IgD-negative memory B cell (primary cell): ENCODE data around the gene STT3B. TPM values are rescaled to one million over a fixed set of nuclear protein-coding genes. Genes with fewer than 3 reads are reported as not detected.
A peak's percentile ranks its signal among the peaks of the same experiment; 100 is the strongest.
"Not testable (repeated sequence)": the region's sequence is repeated elsewhere in the genome, so short reads cannot be mapped to it uniquely, and the experiment has no call there.

Experiments
- H3K27ac Mint-ChIP-seq, 3 donors: one replicate each; pipeline ENCODE4 v1.8.0; 2020 to 2022; ENCODE audit warnings: mild to moderate bottlenecking in 3 of 3, mixed read lengths in 3 of 3, moderate library complexity in 1 of 3
- H3K27me3 Mint-ChIP-seq: one replicate; pipeline ENCODE4 v1.8.0; 2021; ENCODE audit warnings: mixed read lengths
- H3K36me3 Mint-ChIP-seq: one replicate; pipeline ENCODE4 v1.8.0; 2020; ENCODE audit warnings: mild to moderate bottlenecking, mixed read lengths
- H3K4me1 Mint-ChIP-seq, 3 donors: one replicate each; pipeline ENCODE4 v1.8.0; 2020 to 2022; ENCODE audit warnings: mixed read lengths in 3 of 3, mild to moderate bottlenecking in 1 of 3
- H3K4me3 Mint-ChIP-seq, 4 donors: one replicate each; pipeline ENCODE4 v1.8.0; 2020 to 2022; ENCODE audit warnings: mild to moderate bottlenecking in 4 of 4, mixed read lengths in 4 of 4, moderate library complexity in 3 of 4
- H3K9me3 Mint-ChIP-seq, 3 donors: one replicate each; pipeline ENCODE4 v1.8.0; 2020 to 2021; ENCODE audit warnings: mixed read lengths in 3 of 3, mild to moderate bottlenecking in 1 of 3
- polyA plus RNA-seq: library from polyadenylated mRNA; unstranded; fragments of 300-500 nt; fragmentation: Illumina TruSeq; gene quantifications from one replicate; pipeline ENCODE4 v1.2.3, GENCODE V29; 2021

The STT3B gene
- polyA plus RNA-seq, 1 donor from 2014 or later, result 52.8 TPM

- H3K4me1 Mint-ChIP-seq, result peaks cover 3 to 17% (median 8%) of the 10 kb centered on the region in 3 donors
- H3K36me3 Mint-ChIP-seq, H3K9me3 Mint-ChIP-seq, H3K27ac Mint-ChIP-seq, H3K4me3 Mint-ChIP-seq: not testable (repeated sequence)
- H3K27me3 Mint-ChIP-seq, result peaks cover 16% of the 10 kb centered on the region
Observed at GRCh38 chr3:31506515-31506914, 26.2 kb upstream of the STT3B start.

- H3K27ac Mint-ChIP-seq, result no peak overlapping the region
Observed at GRCh38 chr3:31508452-31509146, 24.1 kb upstream of the STT3B start.

GRCh38 chr3:31509147-31509728 is 23.5 kb upstream of the STT3B start:
- peaks cover 15% of the 10 kb centered on the region for H3K27me3 Mint-ChIP-seq
- no peak overlapping the region for H3K27ac Mint-ChIP-seq
- no peak overlapping the region for H3K4me3 Mint-ChIP-seq
- peaks cover 3 to 17% (median 8%) of the 10 kb centered on the region in 3 donors for H3K4me1 Mint-ChIP-seq
- no peaks in the 10 kb centered on the region for H3K9me3 Mint-ChIP-seq
- no peaks in the 10 kb centered on the region for H3K36me3 Mint-ChIP-seq

More at GRCh38 chr3:31508452-31509146, 24.1 kb upstream of the STT3B start:
- H3K9me3 Mint-ChIP-seq, result no peaks in the 10 kb centered on the region
- H3K4me3 Mint-ChIP-seq, result no peak overlapping the region
- no peaks in the 10 kb centered on the region for H3K36me3 Mint-ChIP-seq
- peaks cover 3 to 17% (median 8%) of the 10 kb centered on the region in 3 donors for H3K4me1 Mint-ChIP-seq
- H3K27me3 Mint-ChIP-seq, result peaks cover 15% of the 10 kb centered on the region

DNA sequence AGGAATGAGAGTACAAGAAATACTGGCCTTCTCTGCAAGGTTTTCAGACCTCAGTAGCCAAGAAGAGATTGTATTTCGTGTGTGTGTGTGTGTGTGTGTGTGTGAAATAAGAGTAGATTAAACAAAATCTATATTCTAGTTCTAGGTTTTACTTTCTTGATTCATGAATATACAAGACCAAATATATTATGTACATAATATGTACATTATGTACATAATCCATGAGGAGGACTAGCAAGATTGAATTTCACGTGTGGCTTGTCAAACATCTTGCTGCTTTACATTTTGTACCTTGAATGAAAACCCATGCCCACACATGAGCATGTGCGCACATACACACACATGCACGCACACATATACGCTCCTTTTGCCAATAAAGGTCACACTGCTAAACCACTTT is 18.2 kb upstream of the STT3B start:
- Mint-ChIP-seq H3K27me3 (peaks cover 4% of the 10 kb centered on the region), H3K36me3 (no peaks in the 10 kb centered on the region), H3K27ac (no peak overlapping the region), H3K9me3 (peaks cover 0 to 3% (median 0%) of the 10 kb centered on the region in 3 donors), H3K4me3 (no peak overlapping the region), H3K4me1 (no peaks in the 10 kb centered on the region)

GRCh38 chr3:31515486-31516284 is 17.0 kb upstream of the STT3B start:
- H3K27me3 Mint-ChIP-seq, result peaks cover 1% of the 10 kb centered on the region
- no peak overlapping the region for H3K27ac Mint-ChIP-seq
- H3K4me1 Mint-ChIP-seq, result no peaks in the 10 kb centered on the region
- H3K4me3 Mint-ChIP-seq, result no peak overlapping the region
- H3K9me3 Mint-ChIP-seq, result peaks cover 0 to 3% (median 0%) of the 10 kb centered on the region in 3 donors
- no peaks in the 10 kb centered on the region for H3K36me3 Mint-ChIP-seq

DNA sequence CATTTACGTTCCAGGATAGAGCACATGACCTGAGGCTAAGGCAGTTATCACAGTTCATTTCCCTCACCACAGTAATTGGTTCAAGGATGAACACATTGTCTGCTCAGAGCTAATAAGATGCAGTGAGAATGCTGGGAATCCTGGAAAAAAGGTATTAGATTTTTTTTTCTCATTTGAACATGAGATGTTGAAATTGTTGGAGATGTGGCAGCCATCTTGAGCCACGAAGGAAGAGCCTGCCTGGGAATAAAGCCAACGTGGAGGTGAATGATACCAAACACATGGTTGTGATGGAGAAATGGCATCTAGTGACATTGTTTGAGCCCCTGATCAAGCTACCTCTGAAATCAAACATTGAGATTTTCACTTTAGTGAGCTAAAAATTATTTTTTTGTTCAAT is 16.0 kb upstream of the STT3B start:
- Mint-ChIP-seq H3K4me1 (no peaks in the 10 kb centered on the region), H3K27ac (no peak overlapping the region), H3K36me3 (no peaks in the 10 kb centered on the region), H3K9me3 (peaks cover 0 to 3% (median 0%) of the 10 kb centered on the region in 3 donors), H3K4me3 (no peak overlapping the region), H3K27me3 (peaks cover 1% of the 10 kb centered on the region)

DNA sequence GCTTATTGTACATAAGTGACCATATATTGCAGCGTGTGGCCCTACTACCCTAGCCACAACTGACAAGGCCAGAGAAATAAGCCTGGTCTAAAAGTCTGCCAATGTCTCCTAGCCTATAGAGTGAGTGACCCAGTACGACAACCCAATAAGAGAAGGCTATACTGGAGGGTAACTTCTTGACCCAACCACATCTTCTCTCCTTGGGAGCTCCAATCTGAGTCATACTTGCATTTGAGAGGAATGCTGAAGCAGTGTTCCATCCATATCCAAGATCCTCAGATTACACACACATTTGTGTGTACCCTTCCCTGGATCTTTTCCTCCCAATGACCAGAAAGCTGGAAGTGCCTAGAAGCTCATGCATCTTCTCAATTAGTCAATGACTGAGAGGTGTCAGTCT is 11.3 kb upstream of the STT3B start:
- peaks cover 4 to 7% (median 6%) of the 10 kb centered on the region in 3 donors for H3K4me1 Mint-ChIP-seq
- H3K27me3 Mint-ChIP-seq, result no peaks in the 10 kb centered on the region
- peaks cover 1 to 3% (median 3%) of the 10 kb centered on the region in 3 donors for H3K9me3 Mint-ChIP-seq
- no peaks in the 10 kb centered on the region for H3K36me3 Mint-ChIP-seq
- no peak overlapping the region for H3K4me3 Mint-ChIP-seq
- no peak overlapping the region for H3K27ac Mint-ChIP-seq

GRCh38 chr3:31522152-31522551 is 10.6 kb upstream of the STT3B start:
- H3K9me3 Mint-ChIP-seq, result peaks cover 1 to 3% (median 3%) of the 10 kb centered on the region in 3 donors
- peak overlapping the region in 1 of 3 donors; percentile 16 for H3K27ac Mint-ChIP-seq
- H3K4me3 Mint-ChIP-seq, result peak overlapping the region in 1 of 4 donors; percentile 23
- no peaks in the 10 kb centered on the region for H3K36me3 Mint-ChIP-seq
- peaks cover 1% of the 10 kb centered on the region for H3K27me3 Mint-ChIP-seq
- H3K4me1 Mint-ChIP-seq, result peaks cover 4 to 7% (median 6%) of the 10 kb centered on the region in 3 donors

DNA sequence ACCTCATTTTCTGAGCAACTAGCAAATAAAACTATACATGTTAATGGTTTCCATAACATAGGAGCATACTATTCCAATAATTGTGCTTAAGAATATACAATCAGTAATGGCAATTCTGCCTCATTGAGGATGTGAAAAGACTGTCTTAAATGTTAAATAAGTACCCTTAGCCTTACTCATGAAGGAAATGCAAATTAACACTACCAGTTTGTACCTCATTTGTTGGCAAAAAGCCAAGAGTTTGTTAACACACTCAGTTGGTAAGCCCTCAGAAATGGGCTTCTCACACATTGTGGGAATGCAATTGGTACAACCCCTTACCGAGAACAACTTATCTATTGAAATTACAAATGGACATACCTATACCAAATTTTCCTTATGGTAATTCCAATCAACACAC is 9.2 kb upstream of the STT3B start:
- Mint-ChIP-seq H3K27ac (no peak overlapping the region), H3K27me3 (peaks cover 1% of the 10 kb centered on the region)

DNA sequence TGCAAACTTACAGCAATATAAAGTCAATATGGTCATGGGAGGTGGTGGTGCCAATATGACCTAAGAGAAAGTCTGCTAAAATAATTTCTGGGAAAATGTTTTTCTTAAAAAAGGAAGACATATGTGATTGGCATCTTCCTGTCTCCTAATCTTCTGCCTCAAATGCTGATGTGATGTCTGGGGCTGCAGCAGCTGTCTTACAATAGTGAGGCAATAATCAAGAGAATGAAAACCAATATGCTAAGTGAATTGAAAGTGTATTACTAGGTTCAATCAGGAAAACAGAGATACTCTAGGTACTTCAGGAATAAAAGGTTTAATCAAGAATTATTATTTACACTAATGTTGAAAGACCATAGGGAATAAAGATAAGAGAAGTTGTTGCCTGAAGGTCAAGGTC is 7.2 kb upstream of the STT3B start:
- Mint-ChIP-seq H3K36me3 (no peaks in the 10 kb centered on the region), H3K4me1 (peaks cover 4 to 7% (median 6%) of the 10 kb centered on the region in 3 donors), H3K27ac (no peak overlapping the region), H3K9me3 (peaks cover 0 to 3% (median 1%) of the 10 kb centered on the region in 3 donors), H3K4me3 (no peak overlapping the region), H3K27me3 (peaks cover 1% of the 10 kb centered on the region)

More for the DNA sequence above, 9.2 kb upstream of the STT3B start:
- Mint-ChIP-seq H3K36me3 (no peaks in the 10 kb centered on the region), H3K4me1 (peaks cover 4 to 7% (median 6%) of the 10 kb centered on the region in 3 donors), H3K4me3 (no peak overlapping the region), H3K9me3 (peaks cover 1 to 3% (median 3%) of the 10 kb centered on the region in 3 donors)

DNA sequence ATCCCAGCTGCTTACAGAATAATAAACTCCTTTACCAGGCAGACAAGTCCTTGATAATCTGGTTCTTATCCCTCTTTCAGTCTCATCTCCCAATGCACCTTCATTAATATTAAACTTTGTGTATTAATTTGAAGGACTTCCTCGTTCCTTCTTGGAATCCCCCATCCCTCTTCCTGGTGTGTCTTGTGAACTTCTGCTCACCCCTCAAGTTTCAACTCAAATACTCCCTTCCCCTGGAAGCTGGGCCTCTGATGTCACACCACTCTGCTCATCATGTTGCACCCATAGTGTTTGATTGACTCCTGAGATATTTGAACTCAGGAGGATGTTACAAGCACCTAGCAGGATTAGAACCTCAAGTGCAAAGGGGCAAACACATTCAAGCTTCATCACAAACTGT is 3.3 kb upstream of the STT3B start:
- H3K27ac Mint-ChIP-seq, result no peak overlapping the region
- no peak overlapping the region for H3K4me3 Mint-ChIP-seq
- H3K36me3 Mint-ChIP-seq, result no peaks in the 10 kb centered on the region
- H3K4me1 Mint-ChIP-seq, result peaks cover 5 to 13% (median 6%) of the 10 kb centered on the region in 3 donors
- peaks cover 1% of the 10 kb centered on the region for H3K27me3 Mint-ChIP-seq
- peaks cover 0 to 3% (median 1%) of the 10 kb centered on the region in 3 donors for H3K9me3 Mint-ChIP-seq

DNA sequence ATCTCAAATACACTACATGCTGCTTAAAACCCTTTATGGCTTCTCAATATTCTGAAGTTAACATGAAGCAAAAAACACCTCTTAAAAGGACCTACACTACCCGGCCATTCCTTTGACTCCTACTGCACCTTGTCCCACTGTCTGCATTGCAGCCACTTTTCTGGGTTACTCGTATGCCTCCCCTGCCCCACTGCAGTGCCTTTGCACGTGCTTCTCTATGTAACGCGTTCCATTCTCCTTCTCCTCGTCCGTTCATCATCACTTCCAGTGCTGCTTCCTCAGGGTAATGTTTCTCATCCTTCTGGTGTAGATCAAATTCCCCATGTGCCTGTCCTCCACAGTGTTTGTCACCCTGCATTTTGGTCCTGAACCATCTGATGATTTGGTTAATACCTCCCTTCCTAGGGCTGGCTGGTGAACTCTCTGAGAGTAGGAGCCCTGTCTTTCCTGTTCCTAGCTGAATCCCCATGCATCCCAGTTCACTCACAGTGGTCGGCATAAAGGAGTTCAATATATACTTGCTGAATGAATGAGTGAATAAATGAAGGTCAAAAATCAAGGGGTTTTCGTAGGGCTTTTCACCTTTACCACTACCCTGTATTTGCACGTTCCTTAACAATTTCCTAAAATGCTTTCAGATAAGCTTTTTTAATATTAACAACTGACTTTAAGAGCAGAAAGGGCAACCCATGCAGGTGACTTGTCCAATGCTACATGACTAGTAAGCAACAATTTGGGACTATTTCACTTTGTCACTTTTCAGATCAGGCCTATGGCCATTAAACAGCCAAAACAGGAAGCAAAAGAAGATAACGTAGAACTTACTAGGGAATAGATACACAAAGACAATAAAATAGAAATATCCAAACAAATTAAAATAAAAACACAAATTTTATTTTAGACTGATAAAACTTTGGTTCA is 2.4 kb upstream of the STT3B start:
- Mint-ChIP-seq H3K9me3 (peaks cover 0 to 3% (median 1%) of the 10 kb centered on the region in 3 donors), H3K4me3 (no peak overlapping the region), H3K27me3 (peaks cover 1% of the 10 kb centered on the region), H3K4me1 (peaks cover 10 to 18% (median 12%) of the 10 kb centered on the region in 3 donors), H3K36me3 (no peaks in the 10 kb centered on the region), H3K27ac (no peak overlapping the region)

GRCh38 chr3:31530960-31531335 is 1.8 kb upstream of the STT3B start:
- H3K27ac Mint-ChIP-seq, result peak overlapping the region; percentile 99
- peaks cover 13 to 21% (median 14%) of the 10 kb centered on the region in 3 donors for H3K4me1 Mint-ChIP-seq
- H3K36me3 Mint-ChIP-seq, result no peaks in the 10 kb centered on the region
- H3K4me3 Mint-ChIP-seq, result peak overlapping the region in 3 of 4 donors; percentile 97 to 100 (median 97)
- H3K27me3 Mint-ChIP-seq, result peaks cover 1% of the 10 kb centered on the region
- H3K9me3 Mint-ChIP-seq, result no peaks in the 10 kb centered on the region

GRCh38 chr3:31531452-31531991 is 1.2 kb upstream of the STT3B start:
- H3K36me3 Mint-ChIP-seq, result no peaks in the 10 kb centered on the region
- H3K9me3 Mint-ChIP-seq, result no peaks in the 10 kb centered on the region
- peaks cover 1% of the 10 kb centered on the region for H3K27me3 Mint-ChIP-seq
- H3K27ac Mint-ChIP-seq, result peak overlapping the region; percentile 99
- H3K4me1 Mint-ChIP-seq, result peaks cover 19 to 26% (median 20%) of the 10 kb centered on the region in 3 donors
- H3K4me3 Mint-ChIP-seq, result peak overlapping the region; percentile 97 to 100 (median 97)
